Ecto neural progenitor cell (in vitro differentiated cells): ENCODE results near the gene KCNK17.
A peak's percentile ranks its signal among the peaks of the same experiment; 100 is the strongest.
"Not testable (repeated sequence)": the region's sequence is repeated elsewhere in the genome, so short reads cannot be mapped to it uniquely, and the experiment has no call there.

Experiments used
- DNase-seq: peaks from one replicate; pipeline ENCODE4 v3.0.0-alpha.2; 2018; ENCODE audit warnings: low spot score

Gene KCNK17

DNA sequence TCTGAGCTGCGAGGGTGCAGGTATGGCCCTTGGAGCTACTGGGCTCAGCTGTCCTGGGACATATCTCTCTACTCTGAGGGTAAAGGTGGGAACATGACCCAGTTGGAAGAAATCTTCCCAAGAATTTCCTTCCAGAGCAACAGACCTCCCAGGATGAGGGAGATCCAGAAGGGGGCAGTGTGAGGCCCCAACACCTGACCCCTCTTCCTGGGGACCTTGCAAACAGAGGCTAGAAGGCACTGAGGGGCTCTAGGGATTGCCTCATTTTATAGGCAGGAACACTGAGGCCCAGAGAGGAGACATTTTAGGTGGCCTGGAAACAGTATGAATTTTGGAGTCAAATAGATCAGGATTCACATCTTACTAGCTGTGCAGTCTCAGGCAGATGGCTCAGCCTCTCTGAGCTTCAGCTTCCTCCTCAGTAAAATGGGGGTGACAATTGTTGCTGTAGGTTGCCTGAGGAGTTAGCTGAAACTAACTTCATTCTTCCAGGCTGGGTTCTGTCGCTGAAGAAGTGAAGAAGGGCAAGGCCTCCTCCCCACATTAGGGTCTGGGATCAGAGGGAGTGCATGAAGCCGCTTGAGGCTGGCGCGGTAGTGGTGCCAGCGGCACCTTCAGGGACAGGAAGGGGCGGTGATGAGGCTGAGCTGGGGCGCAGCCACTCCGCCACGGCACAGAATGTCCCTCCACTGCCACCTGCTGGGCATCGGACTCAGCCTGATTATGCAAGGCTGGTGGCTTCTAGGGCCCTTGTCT is 11.4 kb downstream of the KCNK17 start:
- peak; percentile 89 for DNase-seq

DNA sequence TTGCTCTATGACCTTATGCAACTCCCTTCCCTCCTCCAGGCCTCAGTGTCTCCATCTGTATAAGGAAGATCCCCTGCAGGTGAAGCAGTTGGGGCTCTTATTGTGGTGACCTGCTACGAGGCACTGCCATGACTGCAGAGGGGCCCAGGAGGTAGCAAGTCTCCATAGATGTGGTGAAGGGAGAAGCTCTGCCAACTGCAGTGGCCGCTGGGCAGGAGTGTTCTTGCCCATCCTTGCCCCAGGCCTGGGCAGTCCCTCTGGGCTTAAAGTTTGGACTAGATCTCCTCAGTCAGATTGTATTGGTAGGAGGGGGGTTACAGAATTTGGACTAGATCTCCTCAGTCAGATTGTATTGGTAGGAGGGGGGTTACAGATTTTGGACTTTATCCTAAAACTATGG is 12.2 kb downstream of the KCNK17 start:
- DNase-seq: no peak

- peak; percentile 61 for DNase-seq
Measured at GRCh38 chr6:39301606-39302005, 12.6 kb downstream of the KCNK17 start.

DNA sequence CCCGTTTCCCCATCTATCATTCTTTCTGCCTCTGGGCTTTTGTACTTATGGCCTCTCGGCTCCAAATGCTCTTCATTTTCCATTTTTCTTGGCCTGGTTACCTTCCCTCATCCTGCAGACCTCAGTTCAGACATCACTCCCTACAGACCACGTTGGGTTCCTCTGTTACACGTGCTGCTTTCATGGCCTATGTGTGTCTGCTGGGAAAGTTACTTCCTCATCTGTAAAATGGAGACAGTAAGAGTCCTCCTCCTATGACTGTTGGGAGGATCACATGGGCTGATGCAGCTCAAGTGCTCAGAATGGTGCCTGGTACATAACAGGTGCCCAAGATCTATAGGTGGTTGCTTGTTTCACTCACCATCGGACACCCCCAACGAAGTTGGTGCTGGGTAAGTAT is 13.5 kb downstream of the KCNK17 start:
- no peak for DNase-seq

DNA sequence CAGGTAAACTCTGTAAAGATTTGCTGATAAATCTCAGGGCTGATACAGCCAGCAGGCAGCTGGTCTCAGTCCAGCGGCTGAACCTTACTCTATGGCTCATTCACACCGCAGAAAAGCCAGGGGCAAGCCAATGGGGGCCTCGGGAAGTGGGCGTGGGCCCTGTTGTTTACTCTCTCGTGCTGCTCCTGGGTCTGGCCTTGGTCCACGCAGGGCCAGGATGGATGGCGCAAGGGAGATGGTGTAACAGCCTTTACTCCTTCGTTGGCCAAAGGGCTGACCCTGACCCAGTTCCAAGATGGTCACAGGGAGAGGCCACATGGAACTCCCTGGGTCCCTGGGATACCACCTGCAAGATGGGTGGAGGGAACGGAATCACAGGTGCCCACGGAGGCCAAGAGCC is 16.2 kb downstream of the KCNK17 start:
- DNase-seq: no peak

DNA sequence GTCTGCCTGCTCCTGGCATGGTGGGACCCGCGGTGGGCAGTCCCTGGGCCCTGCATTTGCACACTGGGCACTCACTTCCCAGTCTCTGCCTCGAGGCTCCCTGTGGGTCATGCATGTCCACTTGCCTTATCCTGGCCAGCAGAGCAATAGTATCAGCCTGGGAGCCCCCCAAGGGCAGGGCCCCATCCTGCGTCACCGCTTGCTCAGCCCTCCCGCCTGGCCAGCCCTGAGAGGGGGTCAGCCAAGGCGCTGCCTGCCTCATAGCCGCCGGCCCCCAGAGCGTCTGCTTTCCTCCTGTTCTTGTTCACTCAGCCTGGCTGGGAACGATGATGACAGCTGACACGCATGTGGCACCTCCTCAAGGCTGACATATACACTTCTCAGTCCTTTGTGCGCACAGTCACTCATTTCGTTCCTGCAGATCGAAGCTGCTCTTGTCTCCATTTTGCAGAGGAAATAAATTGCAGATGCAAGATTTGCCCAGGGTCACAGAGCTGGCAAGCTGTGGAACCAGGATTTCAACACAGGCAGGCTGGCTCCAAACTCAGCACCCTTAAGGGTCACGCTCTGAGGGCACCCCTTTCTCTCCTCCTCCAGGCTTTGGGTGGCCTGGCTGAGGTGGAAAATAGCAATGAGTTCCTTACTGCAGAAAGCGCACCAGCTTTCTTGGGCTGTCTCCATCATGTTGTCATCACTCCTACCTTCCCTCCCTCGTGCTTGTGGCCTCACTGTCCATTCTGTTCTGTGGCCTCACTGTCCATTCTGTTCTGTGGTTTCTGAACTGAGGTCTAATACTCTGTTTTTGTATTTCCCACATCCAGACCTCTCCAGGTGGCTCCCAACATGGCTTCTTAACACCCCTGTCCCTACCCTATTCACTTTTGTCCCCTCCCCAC is 17.2 kb downstream of the KCNK17 start:
- no peak for DNase-seq

GRCh38 chr6:39295611-39296011 is 18.6 kb downstream of the KCNK17 start:
- DNase-seq: no peak

- DNase-seq: no peak
Measured at GRCh38 chr6:39294899-39295298, 19.3 kb downstream of the KCNK17 start.

DNA sequence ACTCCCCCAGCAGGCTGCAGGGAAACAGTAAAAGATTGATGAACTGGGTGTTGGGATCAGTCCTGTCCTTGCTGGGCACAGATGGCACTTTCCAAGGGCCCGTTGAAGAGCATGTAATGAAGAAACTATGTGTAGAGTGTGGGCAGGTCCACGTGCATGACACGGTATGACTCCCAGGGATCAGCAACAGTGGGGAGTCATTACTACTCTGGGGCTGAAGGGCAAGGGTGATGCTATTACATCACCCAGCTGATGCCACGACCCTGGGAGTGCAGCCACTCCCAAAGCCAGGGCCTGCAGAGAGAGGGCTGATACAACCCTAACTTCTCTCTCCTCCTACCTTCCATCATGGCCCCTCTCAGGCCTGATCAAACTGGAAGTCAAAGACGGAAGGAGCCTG is 20.1 kb downstream of the KCNK17 start:
- DNase-seq: no peak

GRCh38 chr6:39292637-39293036 is 21.6 kb downstream of the KCNK17 start:
- DNase-seq: no peak

GRCh38 chr6:39289490-39289889 is 24.7 kb downstream of the KCNK17 start:
- no peak for DNase-seq

DNA sequence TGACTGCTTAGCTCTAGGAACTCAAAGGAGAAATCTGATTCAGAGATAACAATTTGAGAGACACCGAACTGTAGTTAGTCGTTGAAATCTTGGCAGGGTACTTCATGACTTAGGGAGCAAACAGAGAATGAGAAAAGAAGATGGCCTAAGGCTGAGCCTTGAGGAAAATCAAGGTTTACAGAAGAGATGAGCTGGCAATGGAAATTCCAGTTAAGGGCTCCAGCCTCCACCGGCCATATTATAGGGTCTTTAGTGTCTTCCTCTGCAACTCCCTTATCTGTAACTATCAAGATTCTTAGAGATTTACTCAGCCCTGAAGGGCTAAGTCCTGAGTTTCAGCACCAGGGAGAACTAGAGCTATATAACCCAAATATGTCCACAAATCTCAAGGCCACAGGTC is 26.6 kb downstream of the KCNK17 start:
- no peak for DNase-seq

DNA sequence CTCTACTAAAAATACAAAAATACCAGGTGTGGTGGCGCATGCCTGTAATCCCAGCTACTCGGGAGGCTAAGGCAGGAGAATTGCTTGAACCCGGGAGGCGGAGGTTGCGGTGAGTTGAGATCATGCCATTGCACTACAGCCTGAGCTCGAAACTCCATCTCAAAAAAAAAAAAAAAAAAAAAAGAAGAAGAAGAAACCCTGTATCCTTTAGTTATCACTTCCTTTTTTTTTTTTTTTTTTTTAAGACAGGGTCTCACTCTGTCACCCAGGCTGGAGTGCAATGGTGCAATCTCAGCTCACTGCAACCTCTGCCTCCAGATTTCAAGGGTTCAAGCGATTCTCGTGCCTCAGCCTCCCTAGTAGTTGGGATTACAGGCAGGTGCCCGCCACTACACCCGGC is 27.6 kb downstream of the KCNK17 start:
- DNase-seq: not testable (repeated sequence)

- DNase-seq: no peak
Measured at GRCh38 chr6:39282774-39283173, 31.4 kb downstream of the KCNK17 start.

GRCh38 chr6:39281312-39281980 is 32.8 kb downstream of the KCNK17 start:
- DNase-seq: no peak

GRCh38 chr6:39280247-39280731 is 33.9 kb downstream of the KCNK17 start:
- DNase-seq: no peak

- DNase-seq: no peak
Measured at GRCh38 chr6:39279539-39279938, 34.7 kb downstream of the KCNK17 start.

GRCh38 chr6:39276379-39276995 is 37.7 kb downstream of the KCNK17 start:
- DNase-seq: no peak

- no peak for DNase-seq
Measured at GRCh38 chr6:39274903-39275302, 39.3 kb downstream of the KCNK17 start.

DNA sequence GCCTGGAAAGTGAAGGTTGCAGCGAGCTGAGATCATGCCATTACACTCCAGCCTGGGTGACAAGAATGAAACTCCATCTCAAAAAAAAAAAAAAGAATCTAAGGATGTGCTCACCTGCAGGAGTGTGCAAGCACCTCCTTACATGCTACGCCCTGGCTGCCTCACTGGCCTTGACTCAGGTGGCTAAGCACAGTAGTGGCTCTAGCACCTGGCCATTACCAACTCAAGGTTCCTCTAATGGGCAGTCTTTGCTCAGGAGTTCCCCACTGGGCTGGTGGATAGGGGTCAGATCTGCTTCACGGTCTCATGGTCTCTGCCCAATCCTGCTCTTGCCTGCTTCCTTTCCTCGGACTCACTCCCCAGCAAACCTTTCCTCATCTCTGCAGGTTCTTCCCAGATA is 39.7 kb downstream of the KCNK17 start:
- DNase-seq: no peak

DNA sequence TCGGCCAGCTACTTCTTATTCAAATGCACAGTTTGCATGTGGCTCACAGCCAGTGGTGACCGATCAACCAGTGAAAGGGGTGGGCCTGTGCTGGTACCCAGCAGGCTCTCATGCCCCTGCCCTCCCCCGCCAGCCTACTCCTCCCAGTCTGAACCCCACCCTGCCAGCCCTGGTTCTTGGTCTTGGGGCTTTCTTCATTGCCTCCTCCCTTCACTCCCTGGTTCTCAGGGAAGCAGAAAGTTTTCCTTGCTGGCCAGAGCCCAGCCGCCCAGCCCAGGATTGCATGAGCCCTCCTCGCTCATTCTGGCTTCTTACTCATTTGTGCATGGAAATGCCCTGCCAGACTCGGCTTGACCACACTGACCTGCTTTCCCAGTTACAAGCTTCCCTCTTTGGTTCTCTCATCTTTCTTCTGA is 40.8 kb downstream of the KCNK17 start:
- DNase-seq: no peak

DNA sequence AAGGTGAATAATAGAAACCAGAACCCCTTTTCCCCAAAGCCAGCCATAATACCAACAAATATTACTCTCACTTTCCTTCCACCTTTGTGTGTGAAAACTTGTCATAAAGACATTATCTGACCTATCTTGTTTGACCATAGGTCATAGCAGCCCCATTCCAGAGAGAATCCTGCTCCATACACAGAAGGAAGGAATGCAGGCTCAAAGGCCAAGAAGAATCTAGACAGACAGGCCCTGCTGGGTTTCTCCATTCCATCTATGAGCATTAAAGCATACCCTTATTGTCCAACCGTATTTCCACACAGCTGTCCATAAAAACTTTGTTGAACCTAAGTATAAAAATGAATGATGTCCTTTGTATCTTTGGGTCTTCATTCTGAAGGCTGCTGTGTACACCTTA is 44.3 kb downstream of the KCNK17 start:
- no peak for DNase-seq
